Coronary artery (tissue), 2 donors: ENCODE results near the gene PIAS4.

Experiments used
- DNase-seq: peaks from one replicate; pipeline ENCODE4 v3.0.0-alpha.2; 2017; ENCODE audit warnings: low spot score
- H3K27ac ChIP-seq, 2 donors: fragments of 200-600 bp; sonication (generic); one replicate each; pipeline ENCODE4 v1.5.1; 2016 to 2019
- H3K4me3 ChIP-seq: fragments of 200-600 bp; sonication (generic); 2 replicates; pipeline ENCODE4 v1.5.1; 2016; ENCODE audit warnings: mild to moderate bottlenecking, moderate library complexity
- CTCF ChIP-seq: fragments of 200-600 bp; sonication (generic); IDR thresholded peaks from one replicate; pipeline ENCODE4 v1.5.1; 2019; ENCODE audit warnings: antibody characterized with exemption

The PIAS4 gene

GRCh38 chr19:4042731-4043082 is 35.2 kb downstream of the PIAS4 start:
- H3K27ac ChIP-seq = no peak overlapping the region
- no peak for TF ChIP-seq CTCF
- no peak overlapping the region for H3K4me3 ChIP-seq
- DNase-seq = no peak

GRCh38 chr19:4043401-4043800 is 35.9 kb downstream of the PIAS4 start:
- TF ChIP-seq CTCF = no peak
- DNase-seq = no peak
- no peak overlapping the region for H3K27ac ChIP-seq
- H3K4me3 ChIP-seq = no peak overlapping the region

GRCh38 chr19:4043966-4044715 is 36.6 kb downstream of the PIAS4 start:
- TF ChIP-seq CTCF = no peak
- DNase-seq = no peak
- Histone ChIP-seq H3K27ac (no peak overlapping the region), H3K4me3 (no peak overlapping the region)

- H3K27ac ChIP-seq = no peak overlapping the region
- DNase-seq = no peak
Measured at GRCh38 chr19:4044990-4045465, 37.5 kb downstream of the PIAS4 start.

GRCh38 chr19:4045597-4046361 is 38.2 kb downstream of the PIAS4 start:
- no peak for TF ChIP-seq CTCF
- Histone ChIP-seq H3K4me3 (no peak overlapping the region), H3K27ac (no peak overlapping the region)

More at GRCh38 chr19:4044990-4045465, 37.5 kb downstream of the PIAS4 start:
- TF ChIP-seq CTCF = no peak
- H3K4me3 ChIP-seq = no peak overlapping the region

GRCh38 chr19:4046362-4046691 is 38.8 kb downstream of the PIAS4 start:
- DNase-seq = no peak
- no peak overlapping the region for H3K27ac ChIP-seq
- no peak overlapping the region for H3K4me3 ChIP-seq
- no peak for TF ChIP-seq CTCF

More at GRCh38 chr19:4045597-4046361, 38.2 kb downstream of the PIAS4 start:
- no peak for DNase-seq
